BE2C (cell line): Measurements from ENCODE around the gene SCP2.

Experiments
- DNase-seq: peaks from one replicate; pipeline ENCODE4 v3.0.0-alpha.2; 2020
- H3K27me3 ChIP-seq: fragments of 250-450 bp; sonication (Bioruptor Pico); 2 replicates; pipeline ENCODE4 v1.5.1; 2020; ENCODE audit warnings: mild to moderate bottlenecking
- H3K36me3 ChIP-seq: fragments of 250-450 bp; sonication (Bioruptor Pico); 2 replicates; pipeline ENCODE4 v1.5.1; 2020; ENCODE audit warnings: mild to moderate bottlenecking
- H3K4me1 ChIP-seq: fragments of 250-450 bp; sonication (Bioruptor Pico); 2 replicates; pipeline ENCODE4 v1.5.1; 2020
- H3K4me3 ChIP-seq: 2 replicates; pipeline ENCODE4 v1.5.1; 2011; ENCODE audit warnings: low read depth, low read length
- H3K9me3 ChIP-seq: fragments of 250-450 bp; sonication (Bioruptor Pico); 2 replicates; pipeline ENCODE4 v1.5.1; 2020
- CTCF ChIP-seq: IDR thresholded peaks from 2 replicates; pipeline ENCODE4 v1.5.1; 2012; ENCODE audit warnings: mild to moderate bottlenecking, low read depth, low read length

The SCP2 gene

GRCh38 chr1:53020588-53020987 lies 93.5 kb downstream of the SCP2 start:
- no peaks in the 10 kb centered on the region for H3K36me3 ChIP-seq
- H3K4me3 ChIP-seq, result no peak overlapping the region
- no peak for DNase-seq
- H3K4me1 ChIP-seq, result no peaks in the 10 kb centered on the region
- no peak for TF ChIP-seq CTCF
- H3K9me3 ChIP-seq, result no peaks in the 10 kb centered on the region
- no peaks in the 10 kb centered on the region for H3K27me3 ChIP-seq

- TF ChIP-seq CTCF, result no peak
- Histone ChIP-seq H3K9me3 (no peaks in the 10 kb centered on the region), H3K27me3 (no peaks in the 10 kb centered on the region), H3K4me3 (no peak overlapping the region), H3K4me1 (no peaks in the 10 kb centered on the region), H3K36me3 (no peaks in the 10 kb centered on the region)
- no peak for DNase-seq
Measured at GRCh38 chr1:53022179-53022578, 95.1 kb downstream of the SCP2 start.

GRCh38 chr1:53023546-53023945 lies 96.5 kb downstream of the SCP2 start:
- H3K36me3 ChIP-seq, result no peaks in the 10 kb centered on the region
- no peak overlapping the region for H3K4me3 ChIP-seq
- no peaks in the 10 kb centered on the region for H3K9me3 ChIP-seq
- no peak for TF ChIP-seq CTCF
- DNase-seq, result no peak
- no peaks in the 10 kb centered on the region for H3K27me3 ChIP-seq
- no peaks in the 10 kb centered on the region for H3K4me1 ChIP-seq

- no peak for TF ChIP-seq CTCF
- no peaks in the 10 kb centered on the region for H3K9me3 ChIP-seq
- no peak overlapping the region for H3K4me3 ChIP-seq
- H3K27me3 ChIP-seq, result no peaks in the 10 kb centered on the region
- no peaks in the 10 kb centered on the region for H3K36me3 ChIP-seq
- DNase-seq, result no peak
- H3K4me1 ChIP-seq, result no peaks in the 10 kb centered on the region
Measured at GRCh38 chr1:53024117-53024516, 97.0 kb downstream of the SCP2 start.

- Histone ChIP-seq H3K4me1 (no peaks in the 10 kb centered on the region), H3K36me3 (no peaks in the 10 kb centered on the region), H3K4me3 (no peak overlapping the region), H3K27me3 (no peaks in the 10 kb centered on the region), H3K9me3 (no peaks in the 10 kb centered on the region)
- TF ChIP-seq CTCF, result no peak
- no peak for DNase-seq
Measured at GRCh38 chr1:53025034-53025768, 98.1 kb downstream of the SCP2 start.

- no peak for TF ChIP-seq CTCF
- H3K27me3 ChIP-seq, result no peaks in the 10 kb centered on the region
- H3K9me3 ChIP-seq, result no peaks in the 10 kb centered on the region
- H3K4me1 ChIP-seq, result no peaks in the 10 kb centered on the region
- no peaks in the 10 kb centered on the region for H3K36me3 ChIP-seq
- H3K4me3 ChIP-seq, result no peak overlapping the region
- no peak for DNase-seq
Measured at GRCh38 chr1:53025769-53026112, 98.7 kb downstream of the SCP2 start.
